ENCODE data around the gene IL26. TPM values are rescaled to one million over a fixed set of nuclear protein-coding genes. Genes with fewer than 3 reads are reported as not detected.

Gene IL26
- total RNA-seq, 1 donor from 2014 or later = 2.5 TPM

DNA sequence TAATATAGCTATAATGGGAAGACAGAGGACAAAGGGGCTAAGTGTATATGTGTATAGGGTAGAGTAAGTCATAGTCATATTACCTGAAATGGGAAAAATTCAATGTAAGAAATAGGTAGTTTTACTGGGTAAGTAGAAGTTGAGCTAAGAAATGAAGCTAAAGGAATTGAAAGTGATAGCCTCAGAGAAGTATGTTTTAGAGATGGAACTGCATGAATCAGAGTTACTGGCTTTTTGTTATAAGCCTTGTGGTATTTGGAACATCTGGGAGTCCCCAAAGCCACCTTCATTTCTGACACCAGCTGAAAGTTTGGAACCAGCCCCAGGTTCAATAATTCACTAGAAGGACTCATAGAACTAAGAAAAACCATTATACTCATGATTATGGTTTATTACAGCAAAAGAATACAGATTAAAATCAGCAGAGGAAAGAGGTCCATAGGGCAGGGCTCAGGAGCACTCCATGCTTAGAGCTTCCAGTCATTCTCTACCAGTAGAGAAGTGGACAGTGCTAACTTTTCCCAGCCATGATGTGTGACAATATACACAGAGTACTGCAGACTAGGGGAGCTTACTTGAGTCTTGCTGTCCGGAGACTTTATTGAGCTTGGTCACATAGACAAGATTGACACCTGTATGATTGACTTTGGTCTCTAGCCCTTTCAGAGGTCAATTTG is 56.3 kb downstream of the IL26 start:
- Mint-ChIP-seq H3K4me3 (ENCODE audit: unreplicated experiment) (no peak overlapping the region), H3K36me3 (ENCODE audit: low read depth) (no peaks in the 10 kb centered on the region), H3K27ac (ENCODE audit: unreplicated experiment) (no peak overlapping the region), H3K27me3 (ENCODE audit: low read depth) (no peaks in the 10 kb centered on the region), H3K4me1 (ENCODE audit: low read depth) (no peaks in the 10 kb centered on the region), H3K9me3 (ENCODE audit: low read depth) (no peaks in the 10 kb centered on the region)
- TF ChIP-seq, protein P1, sequence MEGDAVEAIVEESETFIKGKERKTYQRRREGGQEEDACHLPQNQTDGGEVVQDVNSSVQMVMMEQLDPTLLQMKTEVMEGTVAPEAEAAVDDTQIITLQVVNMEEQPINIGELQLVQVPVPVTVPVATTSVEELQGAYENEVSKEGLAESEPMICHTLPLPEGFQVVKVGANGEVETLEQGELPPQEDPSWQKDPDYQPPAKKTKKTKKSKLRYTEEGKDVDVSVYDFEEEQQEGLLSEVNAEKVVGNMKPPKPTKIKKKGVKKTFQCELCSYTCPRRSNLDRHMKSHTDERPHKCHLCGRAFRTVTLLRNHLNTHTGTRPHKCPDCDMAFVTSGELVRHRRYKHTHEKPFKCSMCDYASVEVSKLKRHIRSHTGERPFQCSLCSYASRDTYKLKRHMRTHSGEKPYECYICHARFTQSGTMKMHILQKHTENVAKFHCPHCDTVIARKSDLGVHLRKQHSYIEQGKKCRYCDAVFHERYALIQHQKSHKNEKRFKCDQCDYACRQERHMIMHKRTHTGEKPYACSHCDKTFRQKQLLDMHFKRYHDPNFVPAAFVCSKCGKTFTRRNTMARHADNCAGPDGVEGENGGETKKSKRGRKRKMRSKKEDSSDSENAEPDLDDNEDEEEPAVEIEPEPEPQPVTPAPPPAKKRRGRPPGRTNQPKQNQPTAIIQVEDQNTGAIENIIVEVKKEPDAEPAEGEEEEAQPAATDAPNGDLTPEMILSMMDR (IDR thresholded peaks at IDR 0.05) = no peak
- no peak for DNase-seq (ENCODE audit: low spot score)

DNA sequence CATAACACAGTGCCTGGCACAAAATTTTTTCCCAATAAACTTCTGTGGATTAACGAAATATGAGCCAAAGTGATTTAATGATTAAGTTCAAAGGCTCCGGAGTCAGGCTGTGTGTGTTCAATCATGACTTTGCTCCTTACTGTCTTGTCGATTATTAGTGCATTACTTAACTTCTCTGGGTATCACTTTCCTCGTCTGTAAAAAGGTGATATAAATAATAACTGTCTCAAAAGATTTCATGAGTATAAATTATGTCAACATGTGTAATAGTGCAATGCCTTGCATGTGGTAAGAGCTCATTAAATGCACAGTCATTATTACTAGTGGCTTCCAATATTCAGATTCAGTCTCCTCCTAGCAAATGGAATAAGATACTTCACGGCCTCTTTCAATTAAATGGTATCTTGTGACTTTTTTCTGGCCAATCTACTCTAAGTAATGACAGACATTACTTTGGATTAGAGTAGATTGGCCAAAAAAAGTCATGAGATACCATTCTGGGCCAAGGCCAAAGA is 59.2 kb downstream of the IL26 start:
- peaks cover 5% of the 10 kb centered on the region for H3K27me3 Mint-ChIP-seq (ENCODE audit: low read depth)
- H3K36me3 Mint-ChIP-seq (ENCODE audit: low read depth) = no peaks in the 10 kb centered on the region
- TF ChIP-seq, protein P1 (IDR thresholded peaks at IDR 0.05) = no peak
- H3K9me3 Mint-ChIP-seq (ENCODE audit: low read depth) = no peaks in the 10 kb centered on the region
- H3K27ac Mint-ChIP-seq (ENCODE audit: unreplicated experiment) = no peak overlapping the region
- no peaks in the 10 kb centered on the region for H3K4me1 Mint-ChIP-seq (ENCODE audit: low read depth)
- no peak for DNase-seq (ENCODE audit: low spot score)
- H3K4me3 Mint-ChIP-seq (ENCODE audit: unreplicated experiment) = no peak overlapping the region

DNA sequence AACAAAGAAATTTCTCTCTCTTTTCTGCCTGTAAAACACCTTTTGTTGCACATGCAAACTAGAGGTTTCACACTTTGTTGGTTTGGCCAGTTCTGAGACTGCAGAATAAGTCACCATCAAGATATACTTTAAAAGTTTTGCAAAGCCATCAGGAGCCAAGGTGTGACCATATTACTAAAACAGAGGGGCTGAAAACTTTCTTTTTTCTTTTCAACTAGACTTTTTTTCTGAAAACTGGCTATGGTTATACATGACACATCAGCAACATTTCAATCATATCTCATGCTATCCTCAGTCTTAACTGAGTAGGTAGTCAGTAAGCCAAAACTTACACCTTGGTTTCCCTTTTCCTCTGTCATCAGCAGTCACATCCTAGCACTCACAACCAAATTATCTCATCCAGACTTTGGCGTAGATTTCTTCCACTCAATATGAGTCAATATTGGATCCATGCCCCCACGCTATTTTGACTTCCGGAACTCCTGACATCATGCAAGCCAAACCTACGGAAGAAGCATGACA is 62.0 kb downstream of the IL26 start:
- H3K27me3 Mint-ChIP-seq (ENCODE audit: low read depth) = peaks cover 7% of the 10 kb centered on the region

DNA sequence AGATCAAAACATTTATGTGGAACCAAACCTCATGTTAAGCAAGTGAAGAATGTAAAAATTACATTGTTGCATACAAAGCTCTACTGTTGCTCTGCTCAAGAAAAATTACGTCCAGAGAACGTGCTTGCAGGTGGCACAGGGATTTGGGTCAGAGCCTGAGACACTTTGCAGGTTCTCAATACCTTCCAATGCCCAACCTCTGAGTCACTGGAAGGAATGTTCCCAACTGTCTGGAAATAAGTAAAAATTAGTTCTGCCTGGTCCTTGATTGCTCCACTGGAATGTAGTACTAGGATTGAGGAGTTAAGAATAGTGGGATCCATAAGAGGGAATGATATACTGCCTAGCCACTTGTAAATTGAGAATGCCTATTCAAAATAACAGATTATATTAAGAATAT is 63.2 kb downstream of the IL26 start:
- no peaks in the 10 kb centered on the region for H3K4me1 Mint-ChIP-seq (ENCODE audit: low read depth)
- H3K27ac Mint-ChIP-seq (ENCODE audit: unreplicated experiment) = no peak overlapping the region
- no peak for DNase-seq (ENCODE audit: low spot score)
- no peaks in the 10 kb centered on the region for H3K9me3 Mint-ChIP-seq (ENCODE audit: low read depth)
- H3K36me3 Mint-ChIP-seq (ENCODE audit: low read depth) = no peaks in the 10 kb centered on the region
- TF ChIP-seq, protein P1 (IDR thresholded peaks at IDR 0.05) = no peak
- H3K4me3 Mint-ChIP-seq (ENCODE audit: unreplicated experiment) = no peak overlapping the region
- H3K27me3 Mint-ChIP-seq (ENCODE audit: low read depth) = peaks cover 10% of the 10 kb centered on the region

More for the DNA sequence above, 62.0 kb downstream of the IL26 start:
- Mint-ChIP-seq H3K9me3 (ENCODE audit: low read depth) (no peaks in the 10 kb centered on the region), H3K27ac (ENCODE audit: unreplicated experiment) (no peak overlapping the region), H3K4me3 (ENCODE audit: unreplicated experiment) (no peak overlapping the region), H3K36me3 (ENCODE audit: low read depth) (no peaks in the 10 kb centered on the region), H3K4me1 (ENCODE audit: low read depth) (no peaks in the 10 kb centered on the region)
- TF ChIP-seq, protein P1 (IDR thresholded peaks at IDR 0.05) = no peak
- DNase-seq (ENCODE audit: low spot score) = no peak

DNA sequence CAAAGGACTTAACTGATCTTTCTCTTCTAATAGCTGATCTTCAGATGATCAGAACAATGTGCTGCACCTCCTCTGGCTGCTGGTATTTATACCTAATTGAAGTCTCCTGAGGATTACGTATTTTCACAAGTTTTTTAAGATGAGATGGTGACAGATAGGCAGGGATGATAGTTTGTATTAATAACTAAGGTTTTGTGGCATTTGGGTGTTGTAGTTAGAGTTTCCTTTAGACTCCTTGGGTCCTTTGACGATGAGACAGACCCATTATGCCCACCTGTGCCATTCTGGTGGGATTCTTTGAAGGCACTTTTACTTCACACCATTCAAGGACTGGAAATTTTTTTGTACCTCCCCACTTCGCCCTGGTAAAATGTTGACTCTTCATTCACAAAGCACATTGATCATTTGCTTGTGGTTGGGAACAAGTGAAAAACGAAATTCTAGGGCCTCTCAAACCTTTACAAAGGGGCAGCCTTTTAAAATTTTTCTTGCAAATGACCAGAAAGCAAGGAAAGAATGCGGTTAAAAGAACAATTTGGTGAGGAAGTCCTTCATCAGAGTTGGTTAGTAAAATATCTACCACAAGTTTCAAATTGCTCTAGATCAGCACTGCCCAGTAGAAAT is 65.8 kb downstream of the IL26 start, which contains the start of gene IFNG:
Gene IFNG (minus strand): TSS at position 60 of the 624 bp plus-strand sequence. CDS start 125 bp downstream, outside the sequence.
- Mint-ChIP-seq H3K9me3 (ENCODE audit: low read depth) (no peaks in the 10 kb centered on the region), H3K4me1 (ENCODE audit: low read depth) (no peaks in the 10 kb centered on the region), H3K27me3 (ENCODE audit: low read depth) (peaks cover 12% of the 10 kb centered on the region), H3K4me3 (ENCODE audit: unreplicated experiment) (no peak within 1 kb of the TSS), H3K27ac (ENCODE audit: unreplicated experiment) (no peak within 1 kb of the TSS), H3K36me3 (ENCODE audit: low read depth) (no peaks in the 10 kb centered on the region)
- TF ChIP-seq, protein P1 (IDR thresholded peaks at IDR 0.05) = no peak
- DNase-seq (ENCODE audit: low spot score) = no peak

Data from chondrocyte (in vitro differentiated cells).